SU-DHL-6 (cell line): Measurements from ENCODE around the gene MOGAT3.

Source experiments
- CTCF ChIP-seq: fragments of 200-600 bp; sonication (generic); IDR thresholded peaks from one replicate; pipeline ENCODE4 v1.5.1; 2017; ENCODE audit warnings: antibody characterized with exemption, mild to moderate bottlenecking, low read length, moderate library complexity; ENCODE audit not compliant: insufficient read depth, poor library complexity, severe bottlenecking
- EZH2phosphoT487 ChIP-seq: fragments of 200-600 bp; sonication (generic), shearing (Covaris generic); conservative IDR thresholded peaks from 2 replicates; pipeline ENCODE4 v1.6.1; 2018; ENCODE audit warnings: mild to moderate bottlenecking, antibody characterized with exemption, low read length, moderate library complexity, mixed read lengths

DNA sequence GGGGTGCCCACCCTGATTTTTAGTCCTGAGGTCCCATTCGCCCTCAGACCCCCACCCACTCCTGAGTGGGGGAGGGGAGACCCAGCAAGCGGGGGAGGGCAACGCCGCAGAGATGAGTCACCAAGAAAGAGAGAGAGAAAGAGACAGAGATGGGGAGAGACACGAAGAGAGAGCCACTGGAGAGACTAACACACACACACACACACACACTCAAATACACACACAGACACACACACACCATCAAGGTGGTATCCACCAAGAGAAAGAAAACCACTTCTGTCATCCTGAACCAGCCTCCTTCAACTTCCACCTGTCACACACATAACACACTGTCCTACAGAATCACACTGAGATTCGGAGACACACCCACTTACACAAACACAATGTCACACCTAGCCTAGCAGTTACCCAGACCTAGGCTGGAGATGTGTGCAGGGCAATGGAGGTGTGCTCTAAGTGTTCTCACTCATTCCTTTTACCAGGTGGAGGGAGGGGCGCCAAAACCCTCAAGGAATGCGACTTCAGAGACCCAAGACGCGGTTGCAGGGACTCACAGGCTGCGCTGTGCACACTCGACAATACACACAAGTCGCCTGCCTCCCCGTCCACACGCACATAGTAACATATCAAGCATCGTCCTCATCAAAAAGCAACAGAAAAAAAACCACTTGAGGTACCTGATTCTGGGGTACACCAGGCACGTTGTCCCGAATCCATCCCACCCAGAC is 31.6 kb downstream of the MOGAT3 start:
- TF ChIP-seq CTCF, result no peak
- no peak for TF ChIP-seq EZH2phosphoT487
